MV-4-11 (cell line): ENCODE measurements around the gene ANO9.
"Not testable (repeated sequence)": the region's sequence is repeated elsewhere in the genome, so short reads cannot be mapped to it uniquely, and the experiment has no call there.

Source experiments
- DNase-seq: peaks from one replicate; lab custom pipeline; 2025; lab: John Stamatoyannopoulos, UW

ANO9 gene

GRCh38 chr11:416051-416756 lies 25.6 kb downstream of the ANO9 start:
- DNase-seq, result no peak

- no peak for DNase-seq
Observed at GRCh38 chr11:415640-416041, 26.2 kb downstream of the ANO9 start.

- DNase-seq, result no peak
Observed at GRCh38 chr11:414318-414857, 27.4 kb downstream of the ANO9 start.

- no peak for DNase-seq
Observed at GRCh38 chr11:413120-414081, 28.4 kb downstream of the ANO9 start.

GRCh38 chr11:412641-413119 lies 29.1 kb downstream of the ANO9 start:
- DNase-seq, result no peak

DNA sequence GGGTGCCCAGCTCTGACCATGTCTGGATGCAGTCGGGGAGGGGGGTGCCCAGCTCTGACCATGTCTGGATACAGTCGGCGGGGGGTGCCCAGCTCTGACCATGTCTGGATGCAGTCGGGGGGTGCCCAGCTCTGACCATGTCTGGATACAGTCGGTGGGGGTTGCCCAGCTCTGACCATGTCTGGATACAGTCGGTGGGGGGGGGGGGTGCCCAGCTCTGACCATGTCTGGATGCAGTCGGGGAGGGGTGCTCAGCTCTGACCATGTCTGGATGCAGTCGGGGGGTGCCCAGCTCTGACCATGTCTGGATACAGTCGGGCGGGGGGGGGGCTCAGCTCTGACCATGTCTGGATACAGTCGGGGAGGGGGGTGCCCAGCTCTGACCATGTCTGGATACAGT lies 30.3 kb downstream of the ANO9 start:
- DNase-seq, result not testable (repeated sequence)

GRCh38 chr11:410711-411110 lies 31.1 kb downstream of the ANO9 start:
- not testable (repeated sequence) for DNase-seq

GRCh38 chr11:409600-410483 lies 32.0 kb downstream of the ANO9 start:
- DNase-seq, result no peak

GRCh38 chr11:409008-409599 lies 32.7 kb downstream of the ANO9 start:
- no peak for DNase-seq

DNA sequence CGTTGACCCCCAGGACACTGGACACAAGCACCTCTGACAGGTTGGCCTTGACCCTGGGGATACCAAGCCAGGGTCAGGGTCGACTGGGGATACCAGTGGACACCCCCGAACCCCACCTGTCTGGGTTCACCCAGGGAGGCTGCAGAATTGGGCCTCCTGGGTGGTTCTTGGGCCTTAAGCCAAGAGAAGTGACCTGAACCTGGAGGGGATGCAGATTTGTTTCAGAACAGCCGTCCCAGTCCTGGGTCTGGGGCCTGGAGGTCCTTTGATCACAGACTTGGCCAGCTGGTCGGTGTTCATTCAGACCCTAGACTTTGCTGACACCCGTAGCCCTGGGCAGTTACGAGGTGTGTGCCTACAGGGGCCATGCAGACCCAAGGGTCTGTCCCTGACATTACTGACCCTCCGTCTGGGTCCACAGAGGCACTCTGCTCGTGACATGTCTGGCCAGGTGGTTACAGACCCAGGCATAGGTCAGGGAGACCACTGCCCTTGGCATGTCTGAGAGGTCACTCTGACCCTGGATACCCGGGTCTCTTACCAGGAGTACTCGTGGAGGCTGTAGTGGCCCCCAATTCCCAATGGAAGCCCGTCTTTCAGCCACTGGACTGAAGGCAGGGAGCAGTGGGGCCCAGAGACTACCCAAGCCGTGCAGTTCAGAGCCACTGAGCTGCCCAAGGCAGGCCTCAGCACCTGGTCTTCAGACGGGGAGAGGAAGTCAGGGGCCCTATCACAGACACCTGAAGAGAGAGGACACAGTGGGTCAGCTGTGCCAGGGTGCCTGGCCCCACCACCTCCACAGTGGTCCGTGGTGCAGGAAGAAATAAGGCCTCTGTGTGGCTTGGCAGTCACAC lies 33.4 kb downstream of the ANO9 start:
- DNase-seq, result no peak

GRCh38 chr11:407651-408123 lies 34.1 kb downstream of the ANO9 start:
- DNase-seq, result no peak

DNA sequence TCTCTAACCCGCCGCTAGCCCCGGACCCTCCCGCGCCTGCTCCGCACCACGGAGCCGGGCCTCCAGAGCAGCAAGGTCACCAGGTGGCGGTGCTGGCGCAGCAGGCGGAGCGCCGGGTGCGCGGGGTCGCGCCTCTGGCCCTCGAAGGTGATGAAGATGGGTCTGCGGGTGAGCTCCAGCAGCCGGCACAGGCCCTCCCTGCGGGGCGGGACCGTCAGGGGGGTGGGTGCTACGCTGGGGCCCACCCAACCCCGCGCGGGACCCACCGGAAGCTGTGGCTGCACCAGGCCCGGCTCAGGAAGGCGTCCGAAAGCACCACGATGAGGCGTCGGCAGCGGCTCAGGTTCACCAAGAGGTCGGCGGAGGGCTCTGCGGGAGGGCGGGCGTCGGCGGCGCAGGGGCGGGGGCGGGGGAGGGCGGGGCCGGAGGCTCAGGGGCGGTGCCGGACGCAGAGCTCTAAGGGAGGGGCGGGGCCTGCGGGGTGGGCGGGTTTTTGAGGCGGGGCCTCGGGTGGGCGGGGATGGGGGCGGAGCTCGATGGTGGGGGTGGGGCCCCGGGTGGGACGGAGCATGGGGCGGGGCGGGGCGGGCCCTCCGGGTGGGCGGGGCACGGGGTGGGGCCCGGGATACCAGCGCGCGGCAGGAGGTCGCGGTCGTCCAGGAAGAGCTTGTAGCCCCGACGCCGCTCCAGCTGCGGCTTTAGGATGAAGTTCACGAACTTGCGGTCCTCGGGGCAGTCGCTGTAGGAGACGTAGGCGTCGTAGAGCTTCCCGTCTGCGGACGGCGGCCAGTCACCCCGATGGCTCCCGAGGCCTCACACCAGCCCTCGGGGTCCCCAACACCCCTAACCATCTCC lies 34.8 kb downstream of the ANO9 start:
- peak; percentile 93 for DNase-seq

DNA sequence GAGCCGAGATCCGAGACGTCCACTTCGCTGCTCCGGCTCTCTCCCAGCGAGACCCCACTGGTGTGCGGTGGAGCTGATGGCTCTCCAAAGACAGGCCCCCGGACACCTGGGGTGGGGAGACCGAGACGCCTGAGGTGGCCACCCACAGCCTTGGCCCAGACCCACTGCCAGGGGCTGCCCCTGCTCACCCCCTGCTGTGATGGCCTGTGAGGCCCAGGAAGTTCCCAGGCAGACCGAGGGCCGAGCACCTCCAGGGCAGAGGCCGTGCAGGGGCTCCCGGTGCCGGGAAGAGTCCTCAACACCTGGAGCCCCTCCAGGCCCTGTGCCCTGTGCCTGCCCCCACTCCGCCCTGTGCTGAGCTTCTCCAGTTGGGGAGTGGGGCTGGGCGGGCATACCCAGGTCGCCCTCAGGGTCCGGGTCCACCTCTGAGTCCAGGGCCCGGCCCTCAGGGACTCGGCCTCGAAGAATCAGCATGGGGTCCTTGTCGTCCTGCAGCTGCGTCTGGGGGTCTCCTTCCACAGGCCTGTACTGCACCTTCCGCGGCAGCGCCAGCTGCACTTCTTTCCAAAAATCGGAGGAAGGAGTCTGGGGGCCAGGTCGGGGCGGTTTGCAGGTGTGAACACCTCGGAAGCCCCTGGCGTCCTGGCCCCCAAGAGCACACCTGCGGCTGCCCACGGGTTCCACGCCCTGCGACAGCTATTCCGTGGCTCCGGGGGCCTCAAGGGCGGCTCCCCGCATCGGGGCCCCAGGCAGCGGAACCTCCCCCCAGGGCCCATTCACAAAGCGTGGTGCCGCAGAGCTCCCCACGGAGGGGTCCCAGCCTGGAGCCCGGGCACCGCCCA lies 35.6 kb downstream of the ANO9 start:
- DNase-seq, result no peak

DNA sequence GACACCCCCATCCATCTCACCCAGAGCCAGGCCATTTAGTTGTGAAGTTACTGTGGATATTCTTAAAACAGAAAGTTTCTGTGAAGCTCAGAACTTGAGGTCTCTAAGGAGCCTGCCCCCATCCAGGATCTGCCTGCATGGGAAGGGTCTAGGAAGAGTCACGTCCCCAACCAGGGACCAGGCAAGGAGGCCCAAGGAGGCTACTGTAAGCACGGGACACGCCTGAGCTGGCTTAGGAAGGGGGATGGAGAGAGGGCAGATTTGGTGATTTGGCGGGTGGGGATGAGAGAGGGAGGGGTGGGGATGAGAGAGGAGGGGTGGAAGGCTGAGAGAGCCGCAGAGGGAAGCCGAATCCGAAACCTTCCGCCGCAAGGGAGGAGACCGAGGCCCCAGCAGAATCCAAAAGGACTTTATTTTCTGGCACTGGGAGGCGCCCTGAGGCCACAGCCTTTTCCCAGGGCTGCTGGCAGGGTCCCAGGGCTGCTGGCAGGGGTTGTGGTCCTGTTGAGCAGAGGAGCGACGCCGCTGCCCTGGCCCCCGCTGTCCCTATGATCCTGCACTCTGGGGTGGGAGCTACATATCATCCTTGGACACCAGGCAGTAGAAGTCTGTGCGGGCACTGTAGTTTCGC lies 36.4 kb downstream of the ANO9 start:
- no peak for DNase-seq

GRCh38 chr11:404551-405264 lies 37.1 kb downstream of the ANO9 start:
- no peak for DNase-seq

- no peak for DNase-seq
Observed at GRCh38 chr11:403761-404431, 37.9 kb downstream of the ANO9 start.
